ENCODE measurements around the gene FAM221B.
A peak's percentile ranks its signal among the peaks of the same experiment; 100 is the strongest.

The FAM221B gene

DNA sequence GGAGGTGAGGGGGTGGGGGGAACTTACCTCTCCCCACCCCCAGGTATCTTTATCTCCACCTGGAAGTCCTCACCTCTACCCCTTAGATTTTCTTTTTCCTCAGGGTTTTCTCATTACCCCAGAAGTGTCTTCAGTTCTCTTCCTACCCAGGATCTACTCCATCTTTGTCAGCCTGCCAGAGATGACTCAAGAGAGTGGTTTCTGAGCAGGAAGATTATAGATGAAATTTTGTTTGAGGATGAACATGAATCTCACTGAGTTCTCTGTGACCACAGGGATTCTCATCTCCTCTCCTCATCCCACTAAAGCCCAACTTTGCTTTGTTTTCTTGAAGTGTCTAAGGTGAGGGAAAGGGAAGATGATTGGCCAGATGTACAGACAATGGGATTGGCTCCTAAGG, 8.5 kb downstream of the FAM221B start:
- no peak for DNase-seq (ENCODE audit: low spot score)

DNA sequence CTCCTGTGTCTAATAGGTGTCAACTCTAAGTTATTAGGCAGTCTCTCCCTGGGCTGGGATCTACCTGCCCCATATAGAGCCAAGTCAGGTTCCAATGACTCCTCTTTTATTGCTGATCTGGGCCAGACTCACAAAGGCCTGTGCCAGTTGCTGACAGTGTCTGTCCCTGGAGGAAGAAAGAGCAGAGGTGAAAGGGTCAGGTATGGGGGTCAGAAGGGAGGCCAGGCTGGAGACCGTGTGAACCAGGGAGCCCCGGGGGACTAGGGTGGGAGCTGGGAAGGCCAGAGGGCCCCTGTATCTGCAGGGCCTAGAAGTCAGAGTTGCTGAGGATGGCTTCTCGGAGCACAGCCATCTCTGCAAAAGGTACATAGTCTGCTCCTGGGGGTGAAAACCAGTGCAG, 10.2 kb downstream of the FAM221B start:
- no peak for DNase-seq (ENCODE audit: low spot score)

DNA sequence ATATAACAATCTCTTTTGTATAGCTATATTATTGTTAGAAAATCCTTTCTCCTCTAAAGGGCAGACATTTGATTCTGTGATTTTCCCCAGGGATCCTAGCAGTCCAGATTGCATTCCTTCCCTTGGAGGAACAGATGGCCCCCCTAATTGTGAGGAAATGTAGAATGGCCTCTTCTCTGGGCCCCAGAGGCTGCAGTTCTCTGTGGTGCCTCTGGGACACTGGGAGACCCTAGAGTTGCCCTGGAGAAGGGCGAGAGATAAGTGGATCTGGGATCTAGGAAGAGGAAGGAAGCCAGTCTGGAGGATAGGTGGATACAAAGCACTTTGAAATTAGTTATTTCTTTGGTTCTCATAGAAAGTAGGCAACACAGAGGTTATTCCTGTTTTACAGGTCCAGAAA, 11.8 kb downstream of the FAM221B start:
- no peak for DNase-seq (ENCODE audit: low spot score)

DNA sequence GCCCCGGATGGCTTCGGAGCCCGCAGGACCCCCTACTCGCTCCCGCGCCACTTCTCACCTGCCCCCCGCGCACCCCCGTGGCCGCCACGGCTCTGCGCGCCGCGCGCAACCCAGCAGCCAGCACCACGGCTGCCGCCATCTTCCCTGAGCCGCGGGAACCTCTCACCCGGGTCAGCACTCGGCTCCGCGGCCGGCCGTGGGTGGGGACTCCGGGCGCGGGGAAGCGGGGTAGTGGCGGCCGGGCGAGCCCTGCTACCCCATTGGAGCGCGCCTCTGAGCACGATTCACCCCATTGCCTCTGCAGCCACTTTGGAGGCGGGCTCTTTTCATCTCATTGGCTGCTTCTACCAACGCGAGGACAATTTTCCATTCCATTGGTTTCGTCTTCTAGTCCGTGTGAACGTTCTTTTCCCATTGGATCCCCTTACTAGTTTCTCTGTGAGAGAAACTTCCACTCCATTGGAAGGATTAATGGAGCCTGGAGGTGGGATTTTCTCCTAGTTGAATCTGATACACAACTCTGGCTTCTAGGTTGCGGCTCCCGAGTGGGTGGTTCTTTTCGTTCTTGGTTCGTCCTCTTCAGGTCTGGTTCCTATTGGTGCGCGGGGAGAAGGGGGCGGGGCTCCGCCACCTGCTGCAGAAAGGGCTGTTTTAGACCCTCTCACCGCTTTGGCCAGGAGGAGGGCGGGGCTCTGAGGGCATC, 13.5 kb downstream of the FAM221B start, which contains the start of gene HINT2:
HINT2 (minus strand) TSS at position 202 of the 703 bp plus-strand sequence; CDS start at position 139, 63 bp downstream.
- peak; percentile 97 for DNase-seq (ENCODE audit: low spot score)

DNA sequence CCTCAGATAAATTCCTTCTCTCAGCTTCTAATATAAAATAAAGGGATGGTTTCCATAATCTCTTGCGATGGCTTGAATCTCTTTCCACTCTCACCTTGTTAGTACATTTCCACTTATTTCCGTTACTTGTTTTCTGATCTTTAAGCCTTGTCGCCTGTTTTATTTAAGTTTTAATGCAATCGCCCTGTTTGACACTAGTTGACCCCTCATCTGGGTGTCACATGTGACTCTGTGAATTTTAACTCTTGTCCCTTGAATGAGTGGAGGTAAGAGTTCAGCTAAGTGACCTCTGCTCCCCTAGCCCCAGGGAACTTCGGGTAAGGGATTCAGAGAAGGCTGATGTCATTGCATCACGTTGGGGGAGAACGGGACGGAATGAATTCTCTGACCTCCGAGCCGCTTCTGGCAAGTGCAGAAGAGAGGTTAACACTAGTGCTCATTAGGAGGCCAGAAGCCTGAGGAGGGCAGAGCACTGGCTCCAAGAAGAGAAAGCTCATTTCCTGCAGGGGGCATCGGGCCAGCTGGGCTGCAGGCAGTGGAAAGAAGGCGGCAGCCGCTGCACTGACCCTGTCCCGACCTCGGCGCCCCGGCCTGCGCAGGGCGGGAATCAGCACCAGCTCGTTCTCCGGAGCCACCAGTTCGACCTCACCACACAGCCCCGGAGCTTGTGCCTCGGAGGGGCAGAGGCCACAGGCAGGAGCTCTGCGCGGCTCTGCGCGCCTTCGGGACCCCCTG, 14.3 kb downstream of the FAM221B start:
- peak; percentile 20 for DNase-seq (ENCODE audit: low spot score)

DNA sequence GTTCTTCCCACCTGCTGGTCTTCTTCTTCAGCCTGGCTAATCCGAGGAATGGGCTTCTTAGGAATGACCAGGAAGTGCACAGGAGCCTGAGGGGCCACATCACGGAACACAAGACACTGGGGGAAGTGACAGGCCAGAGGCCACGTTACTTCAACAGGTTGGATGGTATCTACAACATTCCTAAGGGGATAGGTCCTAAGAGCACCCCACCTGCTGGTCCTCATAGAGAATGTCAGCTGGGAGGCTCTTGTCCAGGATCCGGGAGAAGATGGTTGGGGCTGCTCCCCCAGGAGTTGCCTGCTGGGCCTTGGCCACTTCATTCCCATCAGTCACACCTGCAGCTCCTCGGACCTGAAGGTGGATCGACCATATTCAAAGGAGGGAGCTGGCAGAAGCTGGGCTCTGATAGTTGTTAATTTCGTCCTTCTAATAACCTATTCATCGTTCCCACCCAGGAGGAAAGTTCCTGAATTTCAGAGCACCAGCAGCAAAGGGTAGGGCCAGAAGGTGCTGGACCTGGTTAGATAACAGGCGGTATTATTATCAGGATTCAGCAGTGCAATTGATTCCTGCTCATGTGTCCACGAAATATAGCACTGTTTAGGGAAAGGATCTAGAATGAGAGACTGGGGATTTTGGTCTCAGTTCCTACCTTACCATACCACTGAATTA, 15.0 kb downstream of the FAM221B start:
- DNase-seq (ENCODE audit: low spot score), result no peak

DNA sequence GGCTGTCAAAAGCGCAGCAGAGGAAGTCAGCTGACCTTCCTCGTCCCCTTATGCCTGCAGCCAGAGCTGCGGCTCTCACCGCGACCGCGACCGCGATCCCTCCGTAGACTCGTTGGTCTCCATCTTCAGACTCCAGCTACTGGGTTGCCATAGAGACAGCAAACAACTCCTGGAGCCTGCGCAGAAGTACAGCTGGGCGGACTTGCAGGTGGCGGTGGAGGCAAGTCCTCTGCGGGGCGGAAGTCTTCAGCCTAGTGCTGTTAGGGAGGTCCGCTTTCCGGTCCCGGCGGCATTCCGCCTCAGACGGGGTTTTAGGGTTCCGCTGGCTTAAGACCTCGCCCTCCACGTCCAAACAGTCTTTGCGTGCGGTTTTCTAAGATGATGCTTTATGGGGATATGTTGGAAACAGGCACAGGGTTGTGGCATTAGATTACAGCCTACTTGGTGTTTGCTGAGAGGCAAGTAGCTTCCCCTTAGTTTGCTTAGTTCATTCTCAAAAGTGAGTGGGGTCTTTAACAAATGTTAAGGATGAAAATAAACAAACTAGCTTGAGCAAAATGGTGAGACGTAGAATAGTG, 16.4 kb downstream of the FAM221B start, which contains the start of gene SPAG8:
SPAG8 (minus strand) TSS at position 238 of the 578 bp plus-strand sequence; CDS start at position 123, 115 bp downstream.
- peak; percentile 97 for DNase-seq (ENCODE audit: low spot score)

DNA sequence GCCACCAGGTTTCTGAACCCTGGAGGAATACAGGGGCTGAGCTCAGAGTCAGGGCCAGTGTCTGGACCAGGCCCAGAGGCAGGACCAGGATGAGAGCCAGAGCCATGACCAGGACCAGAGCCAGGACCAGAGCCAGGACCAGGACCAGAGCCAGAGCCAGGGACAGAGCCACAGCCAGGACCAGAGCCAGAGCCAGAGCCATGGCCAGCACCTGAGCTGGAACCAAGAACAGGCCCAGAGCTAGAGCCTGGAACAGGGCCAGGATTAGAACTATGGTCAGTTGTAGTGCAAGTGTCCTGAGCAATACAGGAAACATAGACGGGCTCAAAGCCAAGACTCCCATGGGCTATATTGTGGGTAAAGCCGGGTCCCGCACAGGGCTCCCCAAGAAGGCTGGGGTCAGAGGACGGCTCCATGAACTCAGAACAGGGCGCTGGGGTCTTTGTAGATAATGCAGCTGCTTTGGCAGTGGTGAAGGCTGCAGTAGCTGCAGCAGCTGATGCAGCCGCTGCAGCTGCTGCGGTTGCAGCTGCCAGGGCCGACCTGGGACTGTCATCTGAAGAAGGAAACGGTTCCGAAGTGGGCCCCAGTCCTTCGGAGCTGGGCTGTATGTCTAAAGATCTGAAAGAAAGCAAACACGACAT, 17.0 kb downstream of the FAM221B start:
- no peak for DNase-seq (ENCODE audit: low spot score)

DNA sequence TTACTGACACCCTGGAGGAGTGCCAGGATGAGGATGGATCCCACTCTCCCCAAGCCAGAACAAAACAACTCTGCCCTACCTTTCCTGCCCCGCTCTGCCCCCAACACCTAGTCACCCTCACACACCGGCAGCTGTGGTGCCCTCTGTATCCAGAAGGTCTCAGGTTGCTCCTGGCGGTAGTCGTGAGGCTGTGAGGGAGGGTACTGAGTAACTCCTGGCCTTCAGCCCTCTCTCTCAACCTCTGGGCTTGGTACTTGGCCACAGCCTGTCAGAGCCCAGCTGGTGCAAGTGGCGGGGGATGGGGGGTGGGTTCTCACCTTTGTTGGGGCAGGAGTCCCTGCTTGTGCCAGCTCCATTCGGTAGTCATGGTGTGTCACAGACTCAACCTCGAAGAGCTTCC, 18.4 kb downstream of the FAM221B start:
- no peak for DNase-seq (ENCODE audit: low spot score)

DNA sequence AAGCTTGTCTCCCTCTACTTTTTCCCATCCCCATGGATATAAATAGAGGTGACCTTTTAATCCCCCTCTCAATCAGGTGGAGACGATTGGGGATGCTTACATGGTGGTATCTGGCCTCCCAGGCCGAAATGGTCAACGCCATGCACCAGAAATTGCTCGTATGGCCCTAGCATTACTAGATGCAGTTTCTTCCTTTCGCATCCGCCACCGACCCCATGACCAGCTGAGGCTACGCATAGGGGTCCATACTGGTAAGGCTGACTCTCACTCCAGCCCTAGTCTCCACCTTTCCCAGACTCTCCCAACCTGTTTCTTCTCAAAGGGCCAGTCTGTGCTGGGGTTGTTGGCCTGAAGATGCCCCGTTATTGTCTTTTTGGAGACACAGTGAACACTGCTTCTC, 20.1 kb downstream of the FAM221B start:
- DNase-seq (ENCODE audit: low spot score), result no peak

DNA sequence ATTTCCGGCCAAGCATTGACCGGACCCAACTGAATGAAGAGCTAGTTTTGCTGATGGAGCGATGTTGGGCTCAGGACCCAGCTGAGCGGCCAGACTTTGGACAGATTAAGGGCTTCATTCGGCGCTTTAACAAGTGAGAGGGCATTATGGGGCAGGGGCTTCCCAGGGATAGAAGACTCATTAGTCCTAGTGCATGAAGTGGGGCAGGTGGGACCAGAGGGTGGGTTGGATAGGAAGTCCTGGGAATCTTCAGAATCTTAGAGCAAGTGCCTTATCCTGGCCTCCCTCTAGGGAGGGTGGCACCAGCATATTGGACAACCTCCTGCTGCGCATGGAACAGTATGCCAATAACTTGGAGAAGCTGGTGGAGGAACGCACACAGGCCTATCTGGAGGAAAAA, 22.4 kb downstream of the FAM221B start:
- no peak for DNase-seq (ENCODE audit: low spot score)

DNA sequence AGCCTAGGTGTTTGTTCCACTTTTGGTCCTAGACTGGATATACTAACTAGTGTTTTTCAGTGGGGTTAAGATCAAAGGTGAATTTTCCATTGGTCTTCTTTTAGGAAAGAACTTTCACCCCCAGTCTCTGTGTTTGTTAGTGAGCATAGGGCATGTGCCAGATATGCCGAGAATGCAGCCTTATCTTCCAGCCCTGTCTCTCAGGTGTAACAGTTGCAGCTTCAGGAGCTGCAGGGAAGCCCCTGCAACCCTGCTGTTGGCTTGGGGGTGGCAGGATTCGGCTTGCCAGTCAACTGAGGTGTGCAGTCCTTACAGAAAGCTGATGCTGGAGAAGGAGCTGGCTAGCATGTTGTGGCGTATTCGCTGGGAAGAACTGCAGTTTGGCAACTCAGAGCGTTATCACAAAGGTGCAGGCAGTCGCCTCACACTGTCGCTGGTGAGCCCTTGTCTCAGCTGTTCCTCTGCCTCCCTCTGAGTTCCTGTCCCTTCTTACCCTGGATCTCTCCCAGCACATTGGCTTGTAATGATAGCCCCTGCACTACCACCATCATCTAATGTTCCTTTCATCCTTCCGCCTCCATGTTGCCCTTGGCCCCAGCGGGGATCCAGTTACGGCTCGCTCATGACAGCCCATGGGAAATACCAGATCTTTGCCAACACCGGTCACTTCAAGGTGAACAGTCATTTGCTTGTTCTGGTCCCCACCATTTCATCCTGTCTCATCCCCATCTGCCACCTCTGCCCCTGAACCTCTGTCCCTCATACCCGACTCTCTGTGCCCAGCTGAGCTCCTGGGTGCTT, 27.0 kb downstream of the FAM221B start:
- no peak for DNase-seq (ENCODE audit: low spot score)

DNA sequence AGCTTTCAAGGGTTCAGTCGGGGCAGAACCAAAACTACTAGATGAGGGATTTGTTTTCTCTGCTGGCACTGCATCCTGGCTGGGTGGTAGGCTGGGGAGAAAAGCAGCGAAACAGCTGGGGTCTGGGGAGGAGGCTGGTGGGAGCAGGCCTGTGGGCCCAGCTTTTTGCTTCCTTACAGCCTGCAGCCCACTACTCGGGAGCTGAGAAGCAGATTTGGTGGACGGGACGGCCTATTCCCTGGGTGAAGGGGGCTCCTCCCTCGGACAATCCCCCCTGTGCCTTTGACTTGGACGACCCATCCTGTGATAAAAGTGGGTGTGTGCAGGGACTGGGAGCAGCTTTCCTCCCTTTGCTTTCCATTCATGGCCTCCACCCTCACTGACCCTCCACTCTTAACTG, 28.0 kb downstream of the FAM221B start:
- no peak for DNase-seq (ENCODE audit: low spot score)

DNA sequence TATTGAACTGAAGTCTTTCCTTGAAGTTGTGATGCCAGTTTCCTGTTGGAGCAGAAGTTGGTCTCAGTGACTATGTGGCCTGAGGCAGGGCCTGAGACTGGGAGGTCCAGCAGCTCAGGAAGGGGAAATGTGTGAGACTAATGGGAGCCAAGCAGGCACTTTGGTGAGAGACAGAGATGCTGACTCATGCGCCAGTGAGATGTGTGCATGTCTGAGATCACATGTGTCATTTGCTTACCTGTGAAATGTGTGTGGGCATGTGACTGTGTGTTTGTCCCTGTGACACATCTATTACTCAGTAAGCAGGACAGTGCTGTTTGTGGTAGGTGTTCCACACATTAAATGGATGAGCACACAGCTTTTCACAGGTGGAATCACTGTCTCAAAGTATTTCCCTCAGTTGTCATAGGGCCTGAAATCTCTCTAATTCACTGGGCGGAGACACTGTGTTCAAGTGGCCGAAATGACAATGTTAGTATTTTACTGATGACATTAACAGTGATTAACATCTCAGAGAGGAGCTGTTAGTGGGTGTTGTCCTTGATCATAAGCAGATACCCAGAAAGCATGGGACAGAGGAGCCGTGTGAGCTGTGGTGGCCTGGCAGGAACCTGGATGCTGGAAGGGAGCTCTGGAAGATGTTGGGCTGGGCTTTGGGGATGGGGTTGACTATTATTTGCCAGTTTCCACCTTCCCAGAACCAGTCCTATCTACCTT, 29.7 kb downstream of the FAM221B start:
- no peak for DNase-seq (ENCODE audit: low spot score)

DNA sequence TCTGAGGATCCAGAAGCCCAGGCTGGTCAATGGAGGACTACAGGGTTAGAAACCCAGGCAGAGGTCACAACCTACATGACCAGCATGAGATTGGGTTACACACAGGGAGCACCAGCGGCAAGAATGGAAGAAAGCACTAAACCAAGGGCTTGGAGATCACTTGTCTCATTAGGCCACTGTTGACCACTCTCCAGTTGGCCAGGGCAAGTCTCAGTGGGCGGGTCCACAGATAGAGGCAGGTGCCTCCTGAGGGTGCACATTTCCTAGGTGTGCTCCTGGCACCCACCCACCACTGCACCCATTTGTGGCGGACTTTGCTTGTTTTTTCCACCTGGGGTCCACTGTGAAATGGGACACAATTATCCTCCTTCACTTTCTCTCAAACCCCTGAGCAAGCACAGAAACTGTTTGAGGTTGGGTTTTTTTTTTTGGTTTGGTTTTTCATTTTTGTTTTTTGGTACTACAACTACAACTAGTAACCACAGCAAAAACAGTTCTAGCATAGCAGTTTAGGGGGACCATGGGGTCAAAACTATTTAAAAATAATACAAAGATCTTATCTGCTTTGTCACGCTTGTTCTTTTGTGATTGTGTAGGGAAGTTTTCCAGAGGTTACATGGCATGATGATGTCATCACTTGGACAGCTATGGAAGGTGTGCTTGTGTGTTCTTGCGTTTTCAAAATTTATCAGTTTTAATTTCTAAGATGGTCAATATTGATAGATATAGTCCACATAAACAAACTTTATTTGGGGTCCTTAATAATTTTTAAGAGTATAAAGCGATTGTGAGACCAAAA, 31.0 kb downstream of the FAM221B start:
- no peak for DNase-seq (ENCODE audit: low spot score)

DNA sequence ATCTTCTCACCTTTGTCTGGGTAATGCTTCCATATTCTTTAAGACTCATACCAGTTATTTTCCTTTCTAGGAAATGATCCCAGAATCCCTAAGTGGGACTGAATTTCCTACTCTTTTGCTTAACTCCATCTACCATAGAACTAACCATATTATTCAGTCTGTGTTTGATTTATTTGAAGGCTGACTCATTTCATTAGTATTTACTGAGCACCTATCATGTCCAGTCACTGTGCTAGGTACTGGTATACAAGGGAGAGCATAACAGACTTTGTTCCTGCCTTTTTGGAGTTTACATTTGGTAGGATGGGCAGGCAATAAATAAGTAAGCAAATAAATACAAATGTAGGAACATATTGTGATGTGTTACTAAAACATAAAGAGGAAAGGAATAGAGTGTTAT, 32.8 kb downstream of the FAM221B start:
- DNase-seq (ENCODE audit: low spot score), result no peak

DNA sequence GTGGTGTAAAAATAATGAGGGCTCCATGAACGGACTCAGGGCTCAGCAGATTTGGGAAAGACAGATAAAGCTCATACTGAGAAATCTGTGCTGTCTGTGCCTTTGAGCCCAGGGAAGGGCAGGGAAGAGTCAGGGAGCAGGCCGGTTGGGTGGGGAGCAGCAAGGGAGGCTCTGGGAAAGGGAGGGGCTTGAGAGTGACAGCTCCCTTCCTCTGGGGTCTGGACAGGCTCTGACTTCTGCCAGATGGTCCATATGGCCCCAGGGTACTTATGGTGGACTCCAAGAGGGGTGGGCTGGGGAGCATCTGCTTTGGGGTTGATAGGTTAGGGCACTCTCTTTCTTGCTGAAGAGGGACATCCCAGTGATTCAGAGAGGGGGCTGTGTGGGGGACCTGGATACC, 35.1 kb downstream of the FAM221B start:
- DNase-seq (ENCODE audit: low spot score), result no peak

DNA sequence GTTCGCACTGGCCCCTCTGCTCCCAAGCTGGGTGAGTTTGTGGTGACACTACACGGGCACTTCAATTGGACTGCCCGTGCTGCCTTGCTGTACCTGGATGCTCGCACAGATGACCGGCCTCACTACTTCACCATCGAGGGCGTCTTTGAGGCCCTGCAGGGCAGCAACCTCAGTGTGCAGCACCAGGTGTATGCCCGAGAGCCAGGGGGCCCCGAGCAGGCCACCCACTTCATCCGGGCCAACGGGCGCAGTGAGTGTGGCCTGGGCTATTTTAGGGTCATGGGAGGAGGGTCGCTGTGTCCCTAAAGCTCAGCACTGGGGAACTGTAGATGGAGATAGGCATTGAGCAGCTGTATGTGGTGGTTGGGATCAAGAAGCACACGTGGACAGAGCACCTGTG, 35.7 kb downstream of the FAM221B start:
- no peak for DNase-seq (ENCODE audit: low spot score)

DNA sequence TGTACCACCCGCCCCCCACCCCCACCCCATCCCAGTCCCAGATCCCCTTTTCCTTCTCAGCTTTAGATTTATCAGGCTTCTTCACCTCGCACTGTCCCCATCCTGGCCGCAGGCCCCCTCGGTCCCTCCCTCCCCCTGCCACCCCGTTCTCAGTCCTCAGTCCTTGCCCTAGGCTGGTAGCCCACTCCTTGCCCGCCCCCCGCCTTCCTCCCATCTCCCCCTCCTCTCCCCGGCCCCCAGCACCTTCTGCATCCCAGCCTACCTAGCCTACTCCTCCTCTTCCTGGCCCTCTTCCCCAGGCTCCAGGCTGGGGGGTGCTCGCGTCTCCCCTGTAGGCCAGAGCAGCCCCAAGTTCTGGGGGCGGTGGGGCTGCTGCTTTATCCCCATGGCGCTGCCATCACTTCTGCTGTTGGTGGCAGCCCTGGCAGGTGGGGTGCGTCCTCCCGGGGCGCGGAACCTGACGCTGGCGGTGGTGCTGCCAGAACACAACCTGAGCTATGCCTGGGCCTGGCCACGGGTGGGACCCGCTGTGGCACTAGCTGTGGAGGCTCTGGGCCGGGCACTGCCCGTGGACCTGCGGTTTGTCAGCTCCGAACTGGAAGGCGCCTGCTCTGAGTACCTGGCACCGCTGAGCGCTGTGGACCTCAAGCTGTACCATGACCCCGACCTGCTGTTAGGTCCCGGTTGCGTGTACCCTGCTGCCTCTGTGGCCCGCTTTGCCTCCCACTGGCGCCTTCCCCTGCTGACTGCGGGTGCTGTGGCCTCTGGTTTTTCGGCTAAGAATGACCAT, 36.3 kb downstream of the FAM221B start:
- no peak for DNase-seq (ENCODE audit: low spot score)

All from CD4-positive, alpha-beta T cell treated with Interleukin-6 at 100 ng/mL for 8 hours (primary cell).